IPS-18c (cell line): ENCODE data around the gene MYO1E.
"Not testable (repeated sequence)": the region's sequence is repeated elsewhere in the genome, so short reads cannot be mapped to it uniquely, and the experiment has no call there.

Source experiments
- H3K4me3 ChIP-seq: 2 replicates; pipeline ENCODE4 v1.7.0; 2013; ENCODE audit warnings: low read depth, mild to moderate bottlenecking, low read length, moderate library complexity; ENCODE audit not compliant: insufficient read depth
- H3K9me3 ChIP-seq: one replicate; pipeline ENCODE4 v1.6.1; 2013; ENCODE audit warnings: mild to moderate bottlenecking, low read length, moderate library complexity; ENCODE audit not compliant: control insufficient read depth, insufficient read depth

MYO1E gene

GRCh38 chr15:59162080-59162479 lies 210.6 kb downstream of the MYO1E start:
- not testable (repeated sequence) for H3K4me3 ChIP-seq, H3K9me3 ChIP-seq

DNA sequence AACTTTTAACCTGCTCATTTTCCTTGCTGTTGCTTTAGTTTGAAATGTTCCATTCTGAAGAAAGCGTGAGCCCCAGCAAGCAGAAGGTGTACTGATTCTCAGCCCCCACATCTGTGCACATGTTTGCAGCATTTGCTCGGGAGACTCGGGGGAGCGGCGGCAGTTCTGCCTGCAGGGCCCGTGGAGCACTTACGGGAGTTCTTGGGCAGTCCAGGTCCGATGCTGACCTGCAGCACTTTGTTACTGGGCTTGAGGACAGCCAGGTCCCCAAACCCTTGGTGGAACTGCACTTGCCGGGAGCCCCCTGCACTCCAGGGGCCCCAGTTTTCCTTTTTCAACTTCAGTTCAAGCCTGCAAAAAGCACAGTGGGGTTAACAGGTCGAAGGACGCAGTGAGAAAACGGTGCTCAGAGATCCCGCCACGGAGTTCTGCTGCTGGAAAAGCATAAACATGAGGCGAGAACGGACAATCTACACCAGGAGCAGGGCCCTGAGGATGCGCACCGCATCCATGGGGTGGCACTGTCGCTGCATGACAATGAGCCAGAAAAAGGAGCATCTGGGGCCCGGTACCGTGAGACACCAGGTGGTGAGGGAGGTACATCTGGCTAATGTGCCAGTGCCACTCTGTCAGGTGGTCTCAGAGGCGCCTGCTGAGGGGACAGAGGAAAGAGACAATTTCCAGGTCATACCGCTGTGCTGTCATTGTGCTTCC lies 211.6 kb downstream of the MYO1E start:
- no peak overlapping the region for H3K4me3 ChIP-seq

DNA sequence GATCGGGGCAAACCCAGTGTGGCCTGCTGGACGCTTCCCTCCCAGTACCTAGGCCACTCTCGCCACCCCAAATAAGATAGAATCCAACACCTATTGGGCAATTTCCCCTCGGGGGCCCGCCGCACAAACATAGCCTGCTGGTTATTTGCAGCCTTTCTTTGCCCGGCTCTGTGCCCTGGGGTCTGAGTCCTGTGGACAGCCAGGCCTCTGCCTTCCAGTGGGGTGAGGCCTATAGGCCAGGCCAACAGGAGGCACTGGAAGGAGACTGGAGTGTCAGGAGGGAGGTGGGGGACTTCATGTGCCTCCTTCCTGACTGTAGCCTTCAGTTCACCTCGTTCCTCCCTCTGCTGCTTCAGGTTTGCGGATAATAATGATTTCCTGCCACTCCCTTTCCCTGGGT lies 213.5 kb downstream of the MYO1E start:
- no peak overlapping the region for H3K4me3 ChIP-seq
- H3K9me3 ChIP-seq, result no peaks in the 10 kb centered on the region

More for the DNA sequence above, 211.6 kb downstream of the MYO1E start:
- no peaks in the 10 kb centered on the region for H3K9me3 ChIP-seq

DNA sequence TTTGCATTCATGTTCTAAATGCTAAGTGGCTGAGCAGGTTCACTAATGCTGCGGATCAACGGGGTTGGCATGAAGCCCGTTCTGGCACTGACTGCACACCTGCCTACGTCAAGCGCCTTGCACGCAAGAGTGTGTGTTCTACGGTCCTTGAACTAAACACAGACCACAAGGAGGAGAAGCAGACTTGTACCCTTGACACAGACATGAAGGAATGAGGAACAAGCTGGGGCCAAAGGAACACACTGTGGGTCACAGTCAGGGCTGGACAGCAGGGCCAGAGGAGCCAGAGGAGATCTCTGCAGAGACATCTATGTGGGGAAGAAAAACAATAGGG lies 214.0 kb downstream of the MYO1E start:
- no peaks in the 10 kb centered on the region for H3K9me3 ChIP-seq
- H3K4me3 ChIP-seq, result no peak overlapping the region

- H3K9me3 ChIP-seq, result no peaks in the 10 kb centered on the region
Measured at GRCh38 chr15:59157840-59158700, 214.6 kb downstream of the MYO1E start.

DNA sequence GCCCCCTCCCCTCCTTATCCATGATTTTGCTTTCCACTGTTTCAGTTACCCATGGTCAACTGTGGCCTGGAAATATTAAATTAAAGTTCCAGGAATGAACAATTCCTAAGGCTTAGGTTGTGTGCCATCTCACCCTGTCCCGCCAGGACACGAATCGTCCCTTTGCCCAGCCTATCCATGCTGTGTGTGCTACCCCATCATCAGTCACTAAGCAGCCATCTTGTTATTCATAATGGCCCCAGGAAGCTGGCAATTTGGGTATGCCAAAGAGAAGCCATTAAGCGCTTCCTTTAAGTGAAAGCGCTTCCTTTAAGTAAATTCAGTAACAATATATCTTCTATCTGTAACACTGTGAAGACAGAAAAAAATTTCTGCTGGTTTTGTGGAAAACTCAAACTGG lies 215.3 kb downstream of the MYO1E start:
- no peaks in the 10 kb centered on the region for H3K9me3 ChIP-seq
- H3K4me3 ChIP-seq, result no peak overlapping the region

More at GRCh38 chr15:59157840-59158700, 214.6 kb downstream of the MYO1E start:
- no peak overlapping the region for H3K4me3 ChIP-seq

DNA sequence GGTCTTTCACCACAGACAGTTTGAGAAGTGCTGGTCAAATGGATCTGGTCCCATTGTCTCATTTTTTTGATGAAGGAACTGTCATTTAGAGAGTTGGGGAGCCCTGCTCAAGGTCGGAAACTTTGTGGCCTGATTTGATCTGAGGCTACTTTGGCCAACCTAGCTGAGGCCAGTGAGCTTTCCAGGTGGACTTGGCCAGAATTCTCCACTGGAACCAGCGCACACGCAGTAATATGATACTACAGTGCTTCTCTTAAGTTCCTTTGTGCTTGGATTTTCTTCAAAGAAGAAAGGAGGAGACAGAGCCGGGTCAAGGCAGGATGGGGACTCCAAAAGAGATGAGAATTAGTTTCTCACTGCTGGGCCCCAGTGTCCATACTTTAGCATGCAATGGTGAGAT lies 217.2 kb downstream of the MYO1E start:
- Histone ChIP-seq H3K9me3 (no peaks in the 10 kb centered on the region), H3K4me3 (no peak overlapping the region)

DNA sequence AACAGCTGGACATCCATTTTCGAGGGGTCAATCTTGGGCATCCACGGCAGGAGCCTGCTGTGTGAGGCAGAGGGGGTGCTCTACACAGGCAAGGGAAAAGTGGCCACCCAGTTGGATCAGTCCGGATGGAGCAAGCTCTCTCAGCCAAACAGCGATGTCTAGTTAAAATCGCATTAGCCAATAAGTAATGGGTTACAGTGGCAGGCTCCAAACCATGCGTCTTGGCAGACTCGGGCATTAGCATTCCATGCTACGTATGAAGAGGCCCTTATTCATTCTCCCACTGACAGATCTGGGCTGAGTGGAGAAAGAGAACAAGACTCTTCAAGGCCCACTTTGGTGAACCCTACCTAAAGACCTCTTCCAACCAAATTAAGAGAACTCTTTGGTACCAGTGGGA lies 218.4 kb downstream of the MYO1E start:
- Histone ChIP-seq H3K9me3 (no peaks in the 10 kb centered on the region), H3K4me3 (no peak overlapping the region)

GRCh38 chr15:59153466-59153865 lies 219.2 kb downstream of the MYO1E start:
- no peak overlapping the region for H3K4me3 ChIP-seq
- no peaks in the 10 kb centered on the region for H3K9me3 ChIP-seq

DNA sequence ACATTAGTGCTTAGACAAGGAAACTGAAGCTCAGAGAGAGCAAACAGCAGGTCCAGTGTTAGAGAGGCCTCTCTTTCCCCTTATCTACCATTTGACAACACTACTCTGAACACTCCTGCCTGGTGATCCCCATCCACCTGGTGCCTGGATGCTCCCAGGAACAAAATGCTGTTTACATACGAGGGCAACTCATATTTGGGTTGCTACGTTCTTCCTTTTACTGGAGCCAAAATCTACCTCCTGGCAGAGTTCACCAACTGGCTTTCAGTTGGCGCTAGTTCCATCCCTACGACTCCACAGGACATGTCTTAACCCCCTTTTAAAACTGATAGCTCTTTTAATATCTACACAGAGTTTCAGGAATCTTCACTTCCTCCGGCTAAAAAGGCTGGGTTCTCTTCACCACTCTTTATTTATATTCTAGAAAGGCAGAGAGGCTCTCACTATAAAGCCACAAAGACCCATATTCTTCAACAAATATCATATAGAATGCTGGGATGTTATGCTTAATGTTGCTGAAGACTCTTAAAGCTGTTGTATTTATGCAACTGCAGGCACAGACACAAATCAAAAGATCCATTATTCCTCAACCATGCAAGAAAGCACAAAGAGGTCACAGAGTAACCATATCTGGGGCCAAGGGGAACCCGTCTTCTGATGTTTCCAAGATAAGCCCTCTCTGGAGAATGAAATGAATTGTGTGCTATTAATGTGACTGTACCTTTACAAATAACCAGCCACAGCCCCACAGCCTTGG lies 219.8 kb downstream of the MYO1E start:
- no peaks in the 10 kb centered on the region for H3K9me3 ChIP-seq
- no peak overlapping the region for H3K4me3 ChIP-seq

DNA sequence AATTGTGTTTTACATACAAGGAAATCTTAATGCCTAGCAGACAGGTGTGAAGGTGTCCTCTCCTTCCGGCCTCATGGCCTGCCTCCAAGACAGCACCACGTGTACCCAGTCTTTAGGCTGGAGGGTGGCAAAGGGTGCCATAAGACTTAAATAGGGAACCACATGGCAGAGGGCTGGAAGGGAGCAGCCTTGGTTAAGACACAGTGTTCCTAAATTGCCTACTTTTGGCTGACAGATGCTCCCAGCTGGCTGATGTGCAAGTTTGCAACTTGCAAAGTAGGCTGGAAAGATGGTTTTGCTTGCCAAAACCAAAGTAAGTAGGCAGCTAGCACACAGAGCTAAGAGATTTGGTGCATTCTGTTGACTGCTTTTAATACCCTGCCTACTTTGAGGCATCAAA lies 222.5 kb downstream of the MYO1E start:
- no peak overlapping the region for H3K4me3 ChIP-seq
- no peaks in the 10 kb centered on the region for H3K9me3 ChIP-seq

- H3K4me3 ChIP-seq, result no peak overlapping the region
- H3K9me3 ChIP-seq, result no peaks in the 10 kb centered on the region
Measured at GRCh38 chr15:59148153-59148833, 224.4 kb downstream of the MYO1E start.

GRCh38 chr15:59147666-59148065 lies 225.0 kb downstream of the MYO1E start:
- H3K9me3 ChIP-seq, result no peaks in the 10 kb centered on the region
- no peak overlapping the region for H3K4me3 ChIP-seq

DNA sequence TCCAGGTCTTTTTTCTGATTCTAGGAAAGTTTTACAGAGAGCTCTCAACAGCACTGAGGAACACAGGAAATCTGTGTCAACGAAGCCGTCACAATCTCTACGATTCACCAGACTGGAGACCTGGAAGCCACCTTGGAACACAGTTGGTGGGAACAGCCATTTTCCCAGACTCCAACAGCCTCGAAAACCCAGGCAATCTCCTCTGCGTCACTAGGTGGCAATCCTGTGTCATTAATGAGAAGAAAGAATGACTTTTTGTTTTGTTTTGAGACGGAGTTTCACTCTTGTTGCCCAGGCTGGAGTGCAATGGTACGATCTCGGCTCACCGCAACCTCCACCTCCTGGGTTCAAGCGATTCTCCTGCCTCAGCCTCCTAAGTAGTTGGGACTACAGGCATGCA lies 228.1 kb downstream of the MYO1E start:
- H3K9me3 ChIP-seq, H3K4me3 ChIP-seq: not testable (repeated sequence)

GRCh38 chr15:59143281-59143680 lies 229.4 kb downstream of the MYO1E start:
- no peak overlapping the region for H3K4me3 ChIP-seq
- no peaks in the 10 kb centered on the region for H3K9me3 ChIP-seq

DNA sequence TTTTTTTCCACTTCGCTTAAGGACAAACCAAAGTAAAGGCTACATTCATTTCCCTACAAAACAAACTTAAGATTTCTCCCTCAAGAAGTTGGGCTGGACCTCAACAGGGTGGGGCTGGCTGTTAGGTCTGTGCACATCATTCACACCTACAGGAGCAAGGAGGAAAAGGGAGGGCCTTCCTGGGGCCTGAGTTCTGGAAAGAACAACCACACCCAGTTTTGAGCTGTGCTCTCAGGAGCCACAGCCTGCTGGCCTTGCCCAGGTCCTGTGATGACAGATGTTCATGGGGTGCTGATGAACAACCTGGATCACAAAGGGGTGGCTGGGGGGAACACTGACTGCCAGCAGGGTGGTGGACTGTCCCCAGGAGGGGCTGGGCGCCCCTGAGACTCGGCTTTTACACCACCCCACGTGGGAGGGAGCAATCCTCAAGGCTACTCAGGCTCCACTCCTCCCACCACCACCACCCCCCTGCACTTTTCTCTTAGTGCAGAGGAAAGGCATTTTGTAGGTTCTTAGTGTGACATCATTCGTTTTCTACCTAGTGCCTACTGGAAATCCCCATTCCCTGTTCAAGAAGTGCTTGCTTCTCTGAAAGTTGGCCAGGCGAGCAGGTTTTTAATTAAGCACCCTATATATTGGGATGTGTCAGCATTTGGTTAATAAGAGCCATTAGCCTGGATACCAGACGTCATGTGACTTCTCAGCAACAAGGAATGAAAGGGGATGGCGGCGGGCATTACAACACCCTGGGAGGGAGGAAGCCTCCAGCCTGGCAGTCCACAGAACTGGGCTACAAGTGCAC lies 232.0 kb downstream of the MYO1E start:
- no peak overlapping the region for H3K4me3 ChIP-seq
- no peaks in the 10 kb centered on the region for H3K9me3 ChIP-seq

DNA sequence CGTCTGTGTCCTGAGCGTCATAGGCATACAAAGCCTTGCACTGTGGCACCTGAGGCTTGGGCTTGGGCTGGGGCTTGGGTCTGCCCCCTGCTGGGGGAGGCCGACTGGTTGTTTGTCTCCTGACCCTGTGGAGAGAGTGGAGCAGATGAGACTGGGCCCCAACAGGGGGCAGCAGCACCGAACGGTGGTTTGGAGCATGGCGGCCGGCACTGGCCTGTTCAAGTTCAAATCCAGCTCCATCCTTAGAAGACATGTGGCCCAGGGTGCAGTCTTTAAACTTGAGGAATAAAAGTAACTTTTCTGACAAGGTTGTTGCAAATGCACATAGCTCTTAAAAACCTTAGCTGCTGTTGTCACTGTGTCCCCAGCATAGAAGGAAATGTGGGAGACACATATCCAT lies 234.4 kb downstream of the MYO1E start:
- Histone ChIP-seq H3K9me3 (no peaks in the 10 kb centered on the region), H3K4me3 (no peak overlapping the region)
